Astrocyte of the spinal cord (primary cell): ENCODE measurements around the gene THBS1.

Source experiments
- DNase-seq: peaks from one replicate; pipeline ENCODE4 v3.0.0; 2011; ENCODE audit warnings: low read depth, low spot score
- H3K4me3 ChIP-seq: 2 replicates; pipeline ENCODE4 v1.5.1; 2011; ENCODE audit warnings: low read depth, mild to moderate bottlenecking, low read length, moderate library complexity
- in situ Hi-C: cut with HindIII; loops from 2 replicates; pipeline ENCODE4 v1.10.0; 2017; ENCODE audit warnings: low sequenced_read_pairs
- TF ChIP-seq, protein P1 (sequence below): IDR thresholded peaks from 2 replicates; pipeline ENCODE4 v1.5.1; 2012; ENCODE audit warnings: low read depth, mild to moderate bottlenecking, low read length, inconsistent platforms

The THBS1 gene

DNA sequence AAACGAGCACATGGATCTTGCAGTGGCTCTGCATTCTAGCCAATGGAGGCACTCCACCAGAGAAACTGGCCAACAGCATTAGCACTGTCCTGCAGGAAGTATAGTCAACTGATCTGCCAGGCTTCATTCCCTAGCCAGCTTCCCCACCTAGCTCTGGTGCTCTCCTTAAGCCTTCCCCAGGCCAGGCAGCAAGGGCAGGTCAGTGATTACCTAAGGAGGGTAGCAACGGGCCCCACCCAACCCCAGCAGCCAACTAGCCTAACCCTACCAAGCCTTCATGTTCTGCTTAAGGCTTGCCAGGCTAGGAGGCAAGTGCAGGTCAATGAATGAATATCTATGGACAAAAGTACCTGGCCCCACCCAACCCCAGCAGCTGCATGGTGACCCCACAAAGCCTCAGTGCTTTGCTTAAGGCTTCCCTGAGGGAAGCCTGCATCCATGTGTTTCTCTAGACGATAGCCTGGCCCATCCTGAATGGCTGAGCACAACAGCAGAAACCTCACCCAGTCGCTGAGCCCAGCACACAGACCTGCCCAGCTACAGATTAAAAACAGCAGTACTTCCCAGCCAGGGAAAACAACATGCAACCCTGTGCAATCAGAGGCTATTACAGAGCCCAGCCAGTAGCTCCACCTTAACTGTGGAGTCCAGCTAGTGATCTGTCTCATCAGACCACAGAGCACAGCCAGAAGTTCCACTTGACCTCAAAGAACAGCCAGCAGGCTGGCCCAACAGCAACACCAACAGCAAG lies 28.5 kb downstream of the THBS1 start:
- DNase-seq, result no peak
- TF ChIP-seq, protein P1, sequence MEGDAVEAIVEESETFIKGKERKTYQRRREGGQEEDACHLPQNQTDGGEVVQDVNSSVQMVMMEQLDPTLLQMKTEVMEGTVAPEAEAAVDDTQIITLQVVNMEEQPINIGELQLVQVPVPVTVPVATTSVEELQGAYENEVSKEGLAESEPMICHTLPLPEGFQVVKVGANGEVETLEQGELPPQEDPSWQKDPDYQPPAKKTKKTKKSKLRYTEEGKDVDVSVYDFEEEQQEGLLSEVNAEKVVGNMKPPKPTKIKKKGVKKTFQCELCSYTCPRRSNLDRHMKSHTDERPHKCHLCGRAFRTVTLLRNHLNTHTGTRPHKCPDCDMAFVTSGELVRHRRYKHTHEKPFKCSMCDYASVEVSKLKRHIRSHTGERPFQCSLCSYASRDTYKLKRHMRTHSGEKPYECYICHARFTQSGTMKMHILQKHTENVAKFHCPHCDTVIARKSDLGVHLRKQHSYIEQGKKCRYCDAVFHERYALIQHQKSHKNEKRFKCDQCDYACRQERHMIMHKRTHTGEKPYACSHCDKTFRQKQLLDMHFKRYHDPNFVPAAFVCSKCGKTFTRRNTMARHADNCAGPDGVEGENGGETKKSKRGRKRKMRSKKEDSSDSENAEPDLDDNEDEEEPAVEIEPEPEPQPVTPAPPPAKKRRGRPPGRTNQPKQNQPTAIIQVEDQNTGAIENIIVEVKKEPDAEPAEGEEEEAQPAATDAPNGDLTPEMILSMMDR, result no peak
- in situ Hi-C loops, result no loop called here
- H3K4me3 ChIP-seq, result no peak overlapping the region

DNA sequence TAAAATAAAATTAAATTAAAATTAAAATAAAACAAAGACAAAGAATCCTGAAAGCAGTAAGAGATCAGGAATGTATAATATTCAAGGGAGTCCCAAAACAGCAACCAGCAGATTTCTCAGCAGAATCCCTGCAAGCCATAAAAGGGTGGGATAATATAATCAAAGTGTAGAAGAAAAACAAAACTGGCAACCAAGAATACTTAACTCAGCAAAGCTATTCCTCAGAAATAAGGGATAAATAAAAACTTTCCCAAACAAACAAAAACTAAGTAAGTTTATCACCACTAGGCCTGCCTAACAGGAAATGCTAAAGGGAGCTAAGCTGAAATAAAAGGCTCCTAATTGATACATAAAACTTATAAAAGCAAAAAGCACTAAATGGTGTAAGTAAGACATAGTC lies 29.8 kb downstream of the THBS1 start:
- no peak for DNase-seq
- in situ Hi-C loops, result no loop called here
- TF ChIP-seq, protein P1, result no peak
- H3K4me3 ChIP-seq, result no peak overlapping the region

DNA sequence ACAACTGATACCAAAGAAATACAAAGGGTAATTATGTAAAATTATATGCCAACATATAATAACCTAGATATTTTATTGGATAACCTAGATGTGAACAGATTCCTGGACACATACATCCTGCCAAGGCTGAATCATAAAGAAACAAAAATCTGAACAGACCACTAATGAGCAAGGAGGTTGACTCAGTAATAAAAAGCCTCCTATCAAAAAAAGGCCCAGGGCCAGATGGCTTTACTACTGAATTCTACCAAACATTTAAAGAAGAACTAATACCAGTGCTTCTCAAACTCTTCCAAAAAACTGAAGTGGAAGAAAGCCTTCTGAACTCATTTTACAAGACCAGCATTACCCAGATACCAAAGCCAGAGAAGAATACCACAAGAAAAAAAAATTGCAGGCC lies 32.4 kb downstream of the THBS1 start:
- no peak for DNase-seq
- no peak overlapping the region for H3K4me3 ChIP-seq
- TF ChIP-seq, protein P1, result no peak
- in situ Hi-C loops, result no loop called here

DNA sequence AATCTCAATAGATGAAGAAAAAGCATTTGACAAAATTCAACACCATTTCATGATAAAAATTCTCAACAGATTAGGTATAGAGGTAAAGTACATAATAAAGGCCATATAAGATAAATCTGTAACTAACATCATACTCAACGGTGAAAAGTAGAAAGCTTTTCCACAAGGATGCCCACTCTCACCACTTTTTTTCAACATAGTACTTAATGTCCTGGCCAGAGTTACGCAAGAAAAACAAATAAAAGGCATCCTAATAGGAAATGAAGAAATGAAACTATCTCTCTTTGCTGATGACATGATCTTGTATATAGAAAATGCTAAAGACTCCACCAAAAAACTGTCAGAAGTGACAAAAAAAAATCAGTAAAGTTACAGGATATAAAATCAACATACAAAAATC lies 33.0 kb downstream of the THBS1 start:
- in situ Hi-C loops, result no loop called here
- no peak for DNase-seq
- TF ChIP-seq, protein P1, result no peak

DNA sequence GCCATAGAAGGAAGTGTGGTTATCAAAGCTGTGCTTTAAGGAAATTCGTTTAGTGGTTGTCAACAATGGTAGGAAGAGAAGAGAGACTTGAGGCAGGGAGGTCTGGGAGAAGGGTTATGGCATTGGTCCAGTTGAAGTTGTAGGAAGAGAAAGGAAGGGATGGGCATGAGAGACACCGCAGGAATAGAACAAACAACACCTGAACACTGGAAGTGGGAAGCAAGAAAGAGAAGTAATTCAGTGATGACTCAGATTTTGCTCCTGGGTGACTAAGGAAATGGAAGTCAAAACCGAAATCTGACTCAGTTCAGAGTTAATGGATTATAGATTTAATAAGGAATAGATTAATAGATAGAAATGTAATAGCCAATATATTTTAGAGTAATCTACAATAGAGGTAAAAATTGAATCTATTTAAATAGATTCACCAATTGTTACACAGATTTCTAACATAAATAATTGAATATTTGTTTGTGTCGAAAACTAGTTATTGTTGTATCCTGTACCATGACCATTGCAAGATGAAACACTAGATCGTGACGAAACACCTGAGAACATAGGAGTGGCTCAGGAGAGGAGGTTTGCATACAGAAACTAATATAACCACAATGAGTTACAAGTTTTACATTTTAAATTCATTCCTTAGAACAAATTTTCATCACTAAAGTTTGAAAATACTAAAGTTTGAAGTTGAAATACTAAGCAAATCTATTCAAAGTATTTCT lies 36.0 kb downstream of the THBS1 start:
- no peak for DNase-seq
- in situ Hi-C loops, result no loop called here
- H3K4me3 ChIP-seq, result no peak overlapping the region
- TF ChIP-seq, protein P1, result no peak

More for the DNA sequence above, 33.0 kb downstream of the THBS1 start:
- H3K4me3 ChIP-seq, result no peak overlapping the region

DNA sequence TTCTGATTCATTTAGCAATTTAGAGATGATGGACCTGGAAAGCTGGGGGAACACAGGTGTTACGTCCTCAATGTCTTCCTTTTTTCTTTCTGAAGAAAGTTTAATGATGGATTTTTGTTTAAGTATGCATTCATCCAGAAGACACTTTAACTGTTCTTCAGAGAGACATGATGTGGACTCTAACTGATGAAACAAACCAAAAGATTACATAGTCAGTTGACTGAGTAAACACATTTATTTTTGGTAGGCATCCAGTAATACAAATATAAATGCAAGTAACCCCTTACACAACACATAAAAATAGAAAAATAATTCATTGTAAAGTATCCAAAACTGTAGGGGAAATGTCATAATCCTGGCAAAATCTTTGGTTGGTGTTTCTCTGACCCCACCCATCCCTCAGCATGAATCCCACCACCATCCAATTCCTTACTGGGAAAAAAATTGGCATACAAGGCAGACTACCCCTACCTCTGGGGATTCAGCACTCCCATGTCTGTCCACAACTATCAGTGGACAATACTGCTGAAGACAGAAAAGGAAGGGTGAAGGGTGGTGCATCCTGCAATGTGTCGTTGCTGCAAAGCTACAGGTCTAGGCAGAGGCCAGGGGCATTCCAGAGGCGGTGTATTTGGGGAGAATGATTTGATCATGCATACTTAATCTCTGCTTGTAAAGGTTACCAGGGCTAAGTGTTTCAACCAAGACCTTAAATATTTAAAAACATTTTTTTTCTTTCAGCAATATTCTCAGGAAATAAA lies 37.4 kb downstream of the THBS1 start:
- no peak overlapping the region for H3K4me3 ChIP-seq
- in situ Hi-C loops, result no loop called here
- TF ChIP-seq, protein P1, result no peak
- no peak for DNase-seq
